H9 (cell line): Measurements from ENCODE around the gene ADAMTSL3. TPM values are rescaled to one million over a fixed set of nuclear protein-coding genes. Genes with fewer than 3 reads are reported as not detected.

Source experiments
- DNase-seq: peaks from one replicate; pipeline ENCODE4 v3.0.0-alpha.2; 2017
- H2AFZ ChIP-seq: one replicate; pipeline ENCODE4 v1.6.1; 2013; ENCODE audit warnings: mild to moderate bottlenecking, low read length, control low read depth, moderate library complexity
- H2AK5ac ChIP-seq: 2 replicates; pipeline ENCODE4 v1.6.1; 2013; ENCODE audit warnings: low read length, control low read depth, mixed read lengths; ENCODE audit not compliant: insufficient read length
- H2BK120ac ChIP-seq: one replicate; pipeline ENCODE4 v1.6.1; 2013; ENCODE audit warnings: low read depth, mild to moderate bottlenecking, low read length, control low read depth, inconsistent platforms; ENCODE audit not compliant: poor library complexity, severe bottlenecking
- H2BK12ac ChIP-seq: 2 replicates; pipeline ENCODE4 v1.6.1; 2013; ENCODE audit warnings: low read length, control low read depth, mixed read lengths, low read depth; ENCODE audit not compliant: insufficient read length
- H2BK15ac ChIP-seq: 2 replicates; pipeline ENCODE4 v1.6.1; 2013; ENCODE audit warnings: low read depth, low read length, control low read depth
- H2BK20ac ChIP-seq: one replicate; pipeline ENCODE4 v1.6.1; 2013; ENCODE audit warnings: low read depth, mild to moderate bottlenecking, low read length, control low read depth, inconsistent platforms; ENCODE audit not compliant: poor library complexity, severe bottlenecking
- H2BK5ac ChIP-seq: 2 replicates; pipeline ENCODE4 v1.6.1; 2013; ENCODE audit warnings: low read length, control low read depth, mixed read lengths; ENCODE audit not compliant: insufficient read length
- H3K14ac ChIP-seq: 2 replicates; pipeline ENCODE4 v1.6.1; 2013; ENCODE audit warnings: low read length, control low read depth; ENCODE audit not compliant: insufficient read depth
- H3K18ac ChIP-seq: 2 replicates; pipeline ENCODE4 v1.6.1; 2013; ENCODE audit warnings: low read depth, mild to moderate bottlenecking, mixed read lengths, low read length, control low read depth; ENCODE audit not compliant: insufficient read length
- H3K23ac ChIP-seq: 2 replicates; pipeline ENCODE4 v1.6.1; 2013; ENCODE audit warnings: low read length, control low read depth, mixed read lengths, low read depth; ENCODE audit not compliant: insufficient read length
- H3K23me2 ChIP-seq: 2 replicates; pipeline ENCODE4 v1.6.1; 2013; ENCODE audit warnings: low read depth, mild to moderate bottlenecking, mixed read lengths, low read length, control low read depth; ENCODE audit not compliant: insufficient read length, poor library complexity, severe bottlenecking
- H3K27ac ChIP-seq: 2 replicates; pipeline ENCODE4 v1.5.1; 2013; ENCODE audit warnings: low read length, control low read depth, mixed read lengths, low read depth; ENCODE audit not compliant: insufficient read length
- H3K27me3 ChIP-seq: 2 replicates; pipeline ENCODE4 v1.6.1; 2013; ENCODE audit warnings: low read length, control low read depth, inconsistent platforms; ENCODE audit not compliant: insufficient read depth
- H3K4ac ChIP-seq: 2 replicates; pipeline ENCODE4 v1.6.1; 2013; ENCODE audit warnings: low read depth, mild to moderate bottlenecking, control low read depth, inconsistent platforms, low read length, moderate library complexity
- H3K4me1 ChIP-seq: 2 replicates; pipeline ENCODE4 v1.6.1; 2013; ENCODE audit warnings: low read length, control low read depth, inconsistent platforms; ENCODE audit not compliant: insufficient read depth
- H3K4me2 ChIP-seq: 2 replicates; pipeline ENCODE4 v1.6.1; 2013; ENCODE audit warnings: low read length, control low read depth, mixed read lengths; ENCODE audit not compliant: insufficient read length, insufficient read depth
- H3K56ac ChIP-seq: 2 replicates; pipeline ENCODE4 v1.6.1; 2013; ENCODE audit warnings: low read depth, mild to moderate bottlenecking, mixed read lengths, low read length, control low read depth; ENCODE audit not compliant: insufficient read length
- H3K79me1 ChIP-seq: 2 replicates; pipeline ENCODE4 v1.6.1; 2013; ENCODE audit warnings: low read depth, mild to moderate bottlenecking, moderate library complexity, low read length, control low read depth, inconsistent platforms; ENCODE audit not compliant: insufficient read depth, poor library complexity, severe bottlenecking
- H3K79me2 ChIP-seq: 2 replicates; pipeline ENCODE4 v1.6.1; 2013; ENCODE audit warnings: low read length, control low read depth, inconsistent platforms; ENCODE audit not compliant: insufficient read depth
- H3K9ac ChIP-seq: 2 replicates; pipeline ENCODE4 v1.6.1; 2013; ENCODE audit warnings: low read length, control low read depth, mixed read lengths; ENCODE audit not compliant: insufficient read length; ENCODE audit errors: extremely low read depth
- H3K9me3 ChIP-seq: one replicate; pipeline ENCODE4 v1.6.1; 2013; ENCODE audit warnings: low read depth, low read length, inconsistent platforms; ENCODE audit not compliant: control insufficient read depth
- H3T11ph ChIP-seq: one replicate; pipeline ENCODE4 v1.6.1; 2013; ENCODE audit warnings: mild to moderate bottlenecking, low read length, control low read depth, inconsistent platforms
- H4K20me1 ChIP-seq: one replicate; pipeline ENCODE4 v1.6.1; 2013; ENCODE audit not compliant: control insufficient read depth, insufficient read length, insufficient read depth
- H4K5ac ChIP-seq: 2 replicates; pipeline ENCODE4 v1.6.1; 2013; ENCODE audit warnings: low read depth, mild to moderate bottlenecking, mixed read lengths, low read length, control low read depth; ENCODE audit not compliant: insufficient read length
- H4K8ac ChIP-seq: replicated peaks from 2 replicates; pipeline ENCODE4 v1.6.1; 2013; ENCODE audit warnings: low read length, control low read depth, mixed read lengths, low read depth; ENCODE audit not compliant: insufficient read length
- H4K91ac ChIP-seq: 2 replicates; pipeline ENCODE4 v1.6.1; 2013; ENCODE audit warnings: low read depth, mild to moderate bottlenecking, moderate library complexity, mixed read lengths, low read length, control low read depth; ENCODE audit not compliant: insufficient read length
- H3K27ac Mint-ChIP-seq, 3 experiments: 2 replicates in 2 of 3; 3 replicates in 1 of 3; pipeline ENCODE4 v1.8.0; 2020 to 2021; ENCODE audit warnings: mixed read lengths in 3 of 3, mild to moderate bottlenecking in 1 of 3, moderate library complexity in 1 of 3
- H3K27me3 Mint-ChIP-seq: 2 replicates; pipeline ENCODE4 v1.8.0; 2021; ENCODE audit warnings: low read depth, mild to moderate bottlenecking, moderate library complexity, mixed read lengths
- H3K36me3 Mint-ChIP-seq, 3 experiments: 2 replicates in 2 of 3; 3 replicates in 1 of 3; pipeline ENCODE4 v1.8.0; 2020 to 2021; ENCODE audit warnings: low read depth in 3 of 3, mixed read lengths in 3 of 3; ENCODE audit not compliant: insufficient read depth in 1 of 3
- H3K4me1 Mint-ChIP-seq, 2 experiments: 2 replicates each; pipeline ENCODE4 v1.8.0; 2020; ENCODE audit warnings: mixed read lengths in 2 of 2
- H3K4me3 Mint-ChIP-seq, 2 experiments: 2 replicates in 1 of 2; 3 replicates in 1 of 2; pipeline ENCODE4 v1.8.0; 2020 to 2021; ENCODE audit warnings: mild to moderate bottlenecking in 2 of 2, mixed read lengths in 2 of 2, moderate library complexity in 1 of 2
- H3K9me3 Mint-ChIP-seq, 2 experiments: 2 replicates in 1 of 2; 3 replicates in 1 of 2; pipeline ENCODE4 v1.8.0; 2020; ENCODE audit warnings: mild to moderate bottlenecking in 2 of 2, mixed read lengths in 2 of 2, moderate library complexity in 1 of 2
- CTCF ChIP-seq: fragments of 200-600 bp; sonication (generic); conservative IDR thresholded peaks from 3 replicates; pipeline ENCODE4 v1.8.0; 2021; ENCODE audit warnings: antibody characterized with exemption, mild to moderate bottlenecking
- total RNA-seq: library from RNA; stranded (reverse); gene quantifications from 2 replicates; pipeline ENCODE4 v1.2.1, GENCODE V29; 2021

ADAMTSL3 gene
- total RNA-seq, 1 experiment from 2014 or later = 0.39 TPM

GRCh38 chr15:83710452-83710851, 56.5 kb downstream of the ADAMTSL3 start:
- H3K56ac ChIP-seq = no peak overlapping the region
- Mint-ChIP-seq H3K36me3 (no peaks in the 10 kb centered on the region), H3K4me1 (no peaks in the 10 kb centered on the region), H3K9me3 (no peaks in the 10 kb centered on the region), H3K27me3 (no peaks in the 10 kb centered on the region), H3K27ac (no peak overlapping the region), H3K4me3 (no peak overlapping the region)
- no peaks in the 10 kb centered on the region for H3K23me2 ChIP-seq
- H2AFZ ChIP-seq = no peak overlapping the region
- no peak overlapping the region for H2BK12ac ChIP-seq
- no peak overlapping the region for H3K23ac ChIP-seq
- no peak overlapping the region for H2BK20ac ChIP-seq
- H4K5ac ChIP-seq = no peak overlapping the region
- H4K91ac ChIP-seq = no peak overlapping the region
- H3K79me1 ChIP-seq = no peaks in the 10 kb centered on the region
- no peaks in the 10 kb centered on the region for H3K9me3 ChIP-seq
- no peak overlapping the region for H3K27ac ChIP-seq
- H2AK5ac ChIP-seq = no peak overlapping the region
- H3K4me2 ChIP-seq = no peak overlapping the region
- no peaks in the 10 kb centered on the region for H3K79me2 ChIP-seq
- H4K8ac ChIP-seq = no peak overlapping the region
- H3K14ac ChIP-seq = no peak overlapping the region
- H2BK120ac ChIP-seq = no peak overlapping the region
- no peak overlapping the region for H2BK5ac ChIP-seq
- H3K4ac ChIP-seq = no peak overlapping the region
- H3K27me3 ChIP-seq = no peaks in the 10 kb centered on the region
- no peak overlapping the region for H3K9ac ChIP-seq
- TF ChIP-seq CTCF = no peak
- H2BK15ac ChIP-seq = no peak overlapping the region
- H3K4me1 ChIP-seq = no peaks in the 10 kb centered on the region; the same call in 1 of the 2 replicates
- H4K20me1 ChIP-seq = no peaks in the 10 kb centered on the region
- no peak overlapping the region for H3T11ph ChIP-seq
- DNase-seq = no peak
- no peak overlapping the region for H3K18ac ChIP-seq
